ENCODE measurements around the gene CKM. TPM values are rescaled to one million over a fixed set of nuclear protein-coding genes. Genes with fewer than 3 reads are reported as not detected.
A peak's percentile ranks its signal among the peaks of the same experiment; 100 is the strongest.

The CKM gene
- total RNA-seq, 1 donor from 2014 or later = not detected

- Histone ChIP-seq H3K9ac (ENCODE audit: low read length) (no peak overlapping the region), H2AFZ (ENCODE audit: low read depth, low read length) (no peak overlapping the region), H3K4me1 (ENCODE audit: insufficient read depth, low read length) (peaks cover 3% of the 10 kb centered on the region), H3K79me2 (ENCODE audit: insufficient read depth, low read length) (peaks cover 14% of the 10 kb centered on the region), H3K27ac (ENCODE audit: low read depth, low read length) (no peak overlapping the region), H3K27me3 (ENCODE audit: insufficient read depth, low read length) (no peaks in the 10 kb centered on the region), H3K9me3 (ENCODE audit: insufficient read depth, low read depth, low read length) (no peaks in the 10 kb centered on the region), H3K4me3 (ENCODE audit: insufficient read depth, low read depth, low read length) (no peak overlapping the region), H4K20me1 (ENCODE audit: insufficient read depth, low read length) (peaks cover 32% of the 10 kb centered on the region), H3K36me3 (ENCODE audit: insufficient read depth, low read length) (peaks cover 4% of the 10 kb centered on the region), H3K4me2 (ENCODE audit: low read length) (no peak overlapping the region)
- Mint-ChIP-seq H3K27me3 (ENCODE audit: low read depth, unreplicated experiment) (no peaks in the 10 kb centered on the region), H3K4me3 (ENCODE audit: unreplicated experiment) (no peak overlapping the region), H3K9me3 (ENCODE audit: unreplicated experiment) (no peaks in the 10 kb centered on the region), H3K4me1 (ENCODE audit: low read depth, unreplicated experiment) (no peaks in the 10 kb centered on the region), H3K36me3 (ENCODE audit: low read depth, unreplicated experiment) (peaks cover 27% of the 10 kb centered on the region), H3K27ac (ENCODE audit: unreplicated experiment) (no peak overlapping the region)
- no peak for FAIRE-seq
- no peak for DNase-seq (ENCODE audit: low read depth)
- TF ChIP-seq CTCF (IDR thresholded peaks at IDR 0.05; ENCODE audit: insufficient read depth, low read depth, low read length) = no peak
- no peak for TF ChIP-seq EZH2 (IDR thresholded peaks at IDR 0.05; ENCODE audit: insufficient read depth, low read length)
These were observed 41.3 kb upstream of the CKM start for GRCh38 chr19:45363861-45364459.

DNA sequence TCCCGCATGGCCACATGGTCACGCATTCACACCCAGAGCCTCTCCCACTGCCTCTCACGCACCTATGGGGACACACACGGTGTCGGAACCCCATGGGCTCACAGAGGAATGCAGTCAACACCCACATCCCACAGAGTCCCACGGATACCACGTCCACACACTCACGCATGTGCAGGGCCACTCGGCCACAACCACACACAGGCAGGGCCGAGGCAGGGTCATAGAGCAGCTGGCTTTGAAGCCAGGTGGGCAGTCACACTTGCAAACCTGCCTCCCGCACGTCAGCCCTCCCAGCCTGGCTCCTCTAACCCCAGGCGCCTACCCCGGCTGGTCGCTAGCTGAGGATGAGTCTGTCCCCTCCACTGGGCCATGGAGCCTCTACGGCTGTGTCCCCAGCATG is 39.6 kb upstream of the CKM start:
- H3K27ac Mint-ChIP-seq (ENCODE audit: unreplicated experiment) = no peak overlapping the region
- peak overlapping the region; percentile 50 for H3K4me3 Mint-ChIP-seq (ENCODE audit: unreplicated experiment)
- Histone ChIP-seq H3K27me3 (ENCODE audit: insufficient read depth, low read length) (no peaks in the 10 kb centered on the region), H3K4me1 (ENCODE audit: insufficient read depth, low read length) (no peaks in the 10 kb centered on the region), H4K20me1 (ENCODE audit: insufficient read depth, low read length) (peaks cover 26% of the 10 kb centered on the region), H3K9me3 (ENCODE audit: insufficient read depth, low read depth, low read length) (no peaks in the 10 kb centered on the region), H3K4me2 (ENCODE audit: low read length) (no peak overlapping the region), H3K9ac (ENCODE audit: low read length) (no peak overlapping the region), H3K4me3 (ENCODE audit: insufficient read depth, low read depth, low read length) (no peak overlapping the region), H2AFZ (ENCODE audit: low read depth, low read length) (no peak overlapping the region), H3K27ac (ENCODE audit: low read depth, low read length) (no peak overlapping the region), H3K79me2 (ENCODE audit: insufficient read depth, low read length) (peaks cover 4% of the 10 kb centered on the region), H3K36me3 (ENCODE audit: insufficient read depth, low read length) (no peaks in the 10 kb centered on the region)
- DNase-seq (ENCODE audit: low read depth) (no peak), FAIRE-seq (no peak)
- H3K27me3 Mint-ChIP-seq (ENCODE audit: low read depth, unreplicated experiment) = no peaks in the 10 kb centered on the region
- no peaks in the 10 kb centered on the region for H3K4me1 Mint-ChIP-seq (ENCODE audit: low read depth, unreplicated experiment)
- H3K36me3 Mint-ChIP-seq (ENCODE audit: low read depth, unreplicated experiment) = peaks cover 28% of the 10 kb centered on the region
- no peaks in the 10 kb centered on the region for H3K9me3 Mint-ChIP-seq (ENCODE audit: unreplicated experiment)
- TF ChIP-seq EZH2 (IDR thresholded peaks at IDR 0.05; ENCODE audit: insufficient read depth, low read length) (no peak), CTCF (IDR thresholded peaks at IDR 0.05; ENCODE audit: insufficient read depth, low read depth, low read length) (no peak)

DNA sequence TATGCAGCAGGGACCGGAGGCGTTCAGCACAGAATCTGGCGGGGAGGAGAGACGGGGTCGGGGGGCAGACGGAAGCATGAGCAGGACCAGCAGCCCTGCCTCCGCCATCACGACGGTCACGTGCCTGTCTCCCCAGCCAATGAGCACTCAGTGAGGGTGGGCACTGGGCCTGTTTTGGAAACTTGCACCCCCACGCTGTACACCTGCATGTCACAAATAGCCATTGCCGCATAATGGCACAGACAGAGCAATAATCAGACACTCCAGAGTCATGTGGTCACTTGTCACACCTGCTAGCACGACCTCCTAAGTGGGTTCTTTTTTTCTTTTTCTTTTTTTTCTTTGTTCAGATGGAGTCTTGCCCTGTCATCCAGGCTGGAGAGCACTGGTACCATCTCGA is 38.9 kb upstream of the CKM start:
- Histone ChIP-seq H3K4me1 (ENCODE audit: insufficient read depth, low read length) (no peaks in the 10 kb centered on the region), H3K27me3 (ENCODE audit: insufficient read depth, low read length) (no peaks in the 10 kb centered on the region), H3K4me3 (ENCODE audit: insufficient read depth, low read depth, low read length) (no peak overlapping the region), H3K4me2 (ENCODE audit: low read length) (no peak overlapping the region), H3K36me3 (ENCODE audit: insufficient read depth, low read length) (no peaks in the 10 kb centered on the region), H3K9me3 (ENCODE audit: insufficient read depth, low read depth, low read length) (no peaks in the 10 kb centered on the region), H3K9ac (ENCODE audit: low read length) (no peak overlapping the region), H3K79me2 (ENCODE audit: insufficient read depth, low read length) (peaks cover 4% of the 10 kb centered on the region), H4K20me1 (ENCODE audit: insufficient read depth, low read length) (peaks cover 26% of the 10 kb centered on the region), H3K27ac (ENCODE audit: low read depth, low read length) (no peak overlapping the region), H2AFZ (ENCODE audit: low read depth, low read length) (no peak overlapping the region)
- FAIRE-seq (no peak), DNase-seq (ENCODE audit: low read depth) (no peak)
- no peak overlapping the region for H3K27ac Mint-ChIP-seq (ENCODE audit: unreplicated experiment)
- no peaks in the 10 kb centered on the region for H3K27me3 Mint-ChIP-seq (ENCODE audit: low read depth, unreplicated experiment)
- peaks cover 30% of the 10 kb centered on the region for H3K36me3 Mint-ChIP-seq (ENCODE audit: low read depth, unreplicated experiment)
- H3K4me1 Mint-ChIP-seq (ENCODE audit: low read depth, unreplicated experiment) = no peaks in the 10 kb centered on the region
- TF ChIP-seq EZH2 (IDR thresholded peaks at IDR 0.05; ENCODE audit: insufficient read depth, low read length) (no peak), CTCF (IDR thresholded peaks at IDR 0.05; ENCODE audit: insufficient read depth, low read depth, low read length) (no peak)
- no peak overlapping the region for H3K4me3 Mint-ChIP-seq (ENCODE audit: unreplicated experiment)
- no peaks in the 10 kb centered on the region for H3K9me3 Mint-ChIP-seq (ENCODE audit: unreplicated experiment)

All from astrocyte (in vitro differentiated cells and primary cell).